IMR-90 (cell line): ENCODE results near the gene PPP2R5E. TPM values are rescaled to one million over a fixed set of nuclear protein-coding genes. Genes with fewer than 3 reads are reported as not detected.
A peak's percentile ranks its signal among the peaks of the same experiment; 100 is the strongest.

ENCODE experiments used
- ATAC-seq: fragments of 200-7000 bp; cut with Tn5 transposase; 2 replicates; pipeline ENCODE4 v1.9.1; 2020; ENCODE audit warnings: low read depth, mild to moderate bottlenecking, moderate library complexity
- Bru-seq: library from RNA; stranded (reverse); fragments of 400-500 nt; gene quantifications from one replicate; lab custom pipeline; 2021; lab: Mats Ljungman, UMichigan
- BruChase-seq, 2 experiments: library from RNA; stranded (reverse); fragments of 400-500 nt; gene quantifications; one replicate each; lab custom pipeline; 2021; lab: Mats Ljungman, UMichigan
- BruUV-seq: library from RNA; stranded (reverse); fragments of 400-500 nt; replicated peaks from 2 replicates; lab custom pipeline; 2021; lab: Mats Ljungman, UMichigan
- CTCF ChIA-PET: fragments of 300-600 bp; formaldehyde crosslinking; extraction: SDS; loops from one replicate; lab custom pipeline; 2021; ENCODE audit warnings: antibody characterized with exemption; lab: Yijun Ruan, JAX
- POLR2A ChIA-PET: fragments of 300-600 bp; sonication (Branson Sonifier 250); formaldehyde crosslinking; loops from one replicate; lab custom pipeline; 2022; ENCODE audit warnings: antibody characterized with exemption; ENCODE audit not compliant: unreplicated experiment; lab: Charles Lee
- DNase-seq: peaks from one replicate; pipeline ENCODE4 v3.0.0; 2013
- H2AFZ ChIP-seq: replicated peaks from 2 replicates; pipeline ENCODE3; 2013; ENCODE audit warnings: low read length, mild to moderate bottlenecking; ENCODE audit not compliant: poor library complexity
- H2AK5ac ChIP-seq: 2 replicates; pipeline ENCODE4 v1.6.1; 2013; ENCODE audit warnings: low read depth, low read length, inconsistent platforms
- H2AK9ac ChIP-seq: replicated peaks from 2 replicates; pipeline ENCODE3; 2013; ENCODE audit warnings: mild to moderate bottlenecking, low read depth, low read length, moderate library complexity; ENCODE audit not compliant: poor library complexity
- H2BK120ac ChIP-seq: 2 replicates; pipeline ENCODE4 v1.6.1; 2013; ENCODE audit warnings: low read depth, low read length, inconsistent platforms
- H2BK15ac ChIP-seq: 3 replicates; pipeline ENCODE4 v1.6.1; 2013; ENCODE audit warnings: low read depth, low read length, inconsistent platforms
- H2BK20ac ChIP-seq: 2 replicates; pipeline ENCODE4 v1.6.1; 2013; ENCODE audit warnings: low read depth, mild to moderate bottlenecking, inconsistent platforms, low read length, moderate library complexity
- H2BK5ac ChIP-seq: 2 replicates; pipeline ENCODE4 v1.6.1; 2013; ENCODE audit warnings: mild to moderate bottlenecking, low read depth, low read length, inconsistent platforms; ENCODE audit not compliant: poor library complexity, severe bottlenecking
- H3K14ac ChIP-seq: replicated peaks from 2 replicates; pipeline ENCODE4 v1.6.1; 2013; ENCODE audit warnings: low read depth, low read length, inconsistent platforms
- H3K18ac ChIP-seq: 2 replicates; pipeline ENCODE4 v1.6.1; 2013; ENCODE audit warnings: low read depth, low read length, control low read depth
- H3K23ac ChIP-seq: 2 replicates; pipeline ENCODE4 v1.6.1; 2013; ENCODE audit warnings: low read depth, low read length, inconsistent platforms
- H3K27ac ChIP-seq: 2 replicates; pipeline ENCODE4 v1.5.1; 2013; ENCODE audit warnings: mild to moderate bottlenecking, control low read depth, low read length; ENCODE audit not compliant: insufficient read depth
- H3K27me3 ChIP-seq: 2 replicates; pipeline ENCODE4 v1.6.1; 2013; ENCODE audit warnings: low read length; ENCODE audit not compliant: control insufficient read depth, insufficient read depth
- H3K36me3 ChIP-seq: 2 replicates; pipeline ENCODE4 v1.6.1; 2013; ENCODE audit warnings: low read length, mixed read lengths; ENCODE audit not compliant: control insufficient read depth, insufficient read depth
- H3K4ac ChIP-seq: 2 replicates; pipeline ENCODE4 v1.6.1; 2013; ENCODE audit warnings: low read depth, low read length, inconsistent platforms
- H3K4me1 ChIP-seq: 2 replicates; pipeline ENCODE4 v1.6.1; 2013; ENCODE audit warnings: low read length, mixed read lengths; ENCODE audit not compliant: control insufficient read depth, insufficient read depth
- H3K4me2 ChIP-seq: 2 replicates; pipeline ENCODE4 v1.6.1; 2013; ENCODE audit warnings: low read depth, mild to moderate bottlenecking, control low read depth, low read length, moderate library complexity
- H3K4me3 ChIP-seq: 2 replicates; pipeline ENCODE4 v1.5.1; 2013; ENCODE audit warnings: low read depth, mild to moderate bottlenecking, control low read depth, low read length, moderate library complexity; ENCODE audit not compliant: insufficient read depth
- H3K56ac ChIP-seq: 2 replicates; pipeline ENCODE4 v1.6.1; 2013; ENCODE audit warnings: low read length, inconsistent platforms; ENCODE audit not compliant: insufficient read depth; ENCODE audit errors: extremely low read depth
- H3K79me1 ChIP-seq, 2 experiments: 2 replicates each; pipeline ENCODE4 v1.6.1; 2013; ENCODE audit warnings: low read length in 2 of 2, inconsistent platforms in 1 of 2, low read depth in 1 of 2
- H3K9ac ChIP-seq: 2 replicates; pipeline ENCODE4 v1.6.1; 2013; ENCODE audit warnings: low read depth, low read length, control low read depth
- H3K9me1 ChIP-seq: 2 replicates; pipeline ENCODE4 v1.6.1; 2013; ENCODE audit warnings: low read length, inconsistent platforms; ENCODE audit not compliant: insufficient read depth
- H3K9me3 ChIP-seq: 2 replicates; pipeline ENCODE4 v1.6.1; 2013; ENCODE audit warnings: low read length; ENCODE audit not compliant: control insufficient read depth, insufficient read depth
- H4K20me1 ChIP-seq: 2 replicates; pipeline ENCODE4 v1.6.1; 2013; ENCODE audit warnings: low read length, inconsistent platforms; ENCODE audit not compliant: insufficient read depth
- H4K5ac ChIP-seq: 2 replicates; pipeline ENCODE4 v1.6.1; 2013; ENCODE audit warnings: mild to moderate bottlenecking, low read depth, low read length, control low read depth
- H4K8ac ChIP-seq, 2 experiments: 2 replicates each; pipeline ENCODE4 v1.6.1; 2013; ENCODE audit warnings: low read depth in 2 of 2, low read length in 2 of 2, control low read depth in 1 of 2, inconsistent platforms in 1 of 2
- H4K91ac ChIP-seq: 2 replicates; pipeline ENCODE4 v1.6.1; 2013; ENCODE audit warnings: low read depth, low read length, inconsistent platforms; ENCODE audit not compliant: insufficient read depth
- ELK1 ChIP-seq: fragments of 150-350 bp; IDR thresholded peaks from 2 replicates; pipeline ENCODE4 v1.6.1; 2016; ENCODE audit warnings: low read depth, mild to moderate bottlenecking, low read length, moderate library complexity, borderline replicate concordance
- FOS ChIP-seq: fragments of 150-350 bp; IDR thresholded peaks from 2 replicates; pipeline ENCODE4 v1.6.1; 2016; ENCODE audit warnings: low read depth, low read length
- MAZ ChIP-seq: IDR thresholded peaks from 2 replicates; pipeline ENCODE4 v1.6.1; 2012; ENCODE audit warnings: low read depth, mild to moderate bottlenecking, low read length, improper control_type of control experiment, moderate library complexity, borderline replicate concordance
- POLR2A ChIP-seq: IDR thresholded peaks from 2 replicates; pipeline ENCODE4 v1.6.1; 2012; ENCODE audit warnings: mild to moderate bottlenecking, low read depth, low read length
- RAD21 ChIP-seq: IDR thresholded peaks from 2 replicates; pipeline ENCODE4 v1.6.1; 2012; ENCODE audit warnings: low read length, improper control_type of control experiment
- USF2 ChIP-seq: fragments of 150-350 bp; IDR thresholded peaks from 2 replicates; pipeline ENCODE4 v1.6.1; 2017; ENCODE audit warnings: mild to moderate bottlenecking, antibody characterized with exemption, low read length, low read depth
- WGBS, 2 experiments: methylation state at CpG; one replicate each; pipeline versions ENCODE4 v1.1.5 to v1.1.7; 2013; ENCODE audit warnings: missing lambda C conversion rate in 2 of 2; ENCODE audit not compliant: insufficient read length in 1 of 2; ENCODE audit errors: extremely low coverage in 2 of 2; 5-methylcytosine and 5-hydroxymethylcytosine counted together
- dilution Hi-C: fragments of 300-500 bp; cut with HindIII; formaldehyde crosslinking; loops from one replicate; pipeline ENCODE4 v1.14.3; 2018; ENCODE audit warnings: low sequenced_read_pairs; ENCODE audit not compliant: unreplicated experiment
- in situ Hi-C: fragments of 300-500 bp; cut with MboI; formaldehyde crosslinking; loops from 3 replicates; pipeline ENCODE4 v1.14.3; 2019; ENCODE audit warnings: low sequenced_read_pairs, inconsistent platforms, mixed read lengths
- intact Hi-C: fragments of 100-400 bp; cut with micrococcal nuclease; formaldehyde crosslinking; loops from 2 replicates; pipeline ENCODE4 v1.10.0; 2022
- long read RNA-seq: library from polyadenylated mRNA; unstranded; transcript quantifications from one replicate; pipeline ENCODE4 v2.0.0, GENCODE V29; 2021; ENCODE audit not compliant: unreplicated experiment
- polyA plus RNA-seq, 3 experiments: library from polyadenylated mRNA; depleted of rRNA; stranded (reverse); fragments of >200 nt; gene quantifications; 2 replicates each; pipeline ENCODE4 v1.2.3, GENCODE V29; 2012; ENCODE audit warnings: low replicate concordance in 1 of 3
- total RNA-seq: library from RNA; depleted of rRNA; stranded (reverse); fragments of >200 nt; gene quantifications from 2 replicates; pipeline ENCODE4 v1.2.3, GENCODE V29; 2012; rRNA removed

The PPP2R5E gene
- total RNA-seq (12.2 and 21.1 TPM in 2 replicates), polyA plus RNA-seq (2012; rRNA removed) (6.5 and 9.7 TPM in 2 replicates), Bru-seq, nascent RNA (percentile 88 among the genes with signal in this experiment), BruChase-seq, experiment 1, labeled RNA remaining after a 6-hour chase (percentile 86 among the genes with signal in this experiment), BruChase-seq, experiment 2, labeled RNA remaining after a 2-hour chase (percentile 82 among the genes with signal in this experiment)
- polyA plus RNA-seq (2012; cell fraction: cytosol; rRNA removed): 4.6 and 5.1 TPM in 2 replicates
- 6.4 and 8.1 TPM in 2 replicates for polyA plus RNA-seq (2012; cell fraction: nucleus; rRNA removed; ENCODE audit: low replicate concordance)
- long read RNA-seq, full-length matches to known transcripts: 81 of 126 reads
- long read RNA-seq, partial matches to known transcripts: 13 of 126 reads
- long read RNA-seq, other reads (novel, unspliced or antisense): 32 of 126 reads

GRCh38 chr14:63543000-63543825 is at the start of gene PPP2R5E:
TSS of gene PPP2R5E (minus strand) at chr14:63543377. CDS start at chr14:63539685, 3,692 bp downstream.
- 0% methylated on average over 18 of the region's 78 CpGs; no CpG with 5 or more reads in 1 of the 2 experiments for WGBS, 2 experiments
- H3K27ac ChIP-seq: peak within 1 kb of the TSS; percentile 80
- peak within 1 kb of the TSS; percentile 35; the same call in 1 of the 2 replicates for H2BK120ac ChIP-seq
- ChIA-PET CTCF (interaction anchor here (0.9 to 1.5 kb wide), 2 partner anchors 154 to 160 kb away, joined by 3 to 5 read pairs; no protein-coding TSS in a partner anchor), POLR2A (interaction anchor here (0.5 to 1.5 kb wide), 4 partner anchors 26 to 892 kb away, joined by 3 to 9 read pairs (median 4); no protein-coding TSS in a partner anchor)
- peak within 1 kb of the TSS; percentile 95 for H2AFZ ChIP-seq
- H2AK5ac ChIP-seq: peak within 1 kb of the TSS; percentile 7; the same call in 1 of the 2 replicates
- DNase-seq (peak; percentile 99), ATAC-seq (peak; percentile 97)
- BruUV-seq: TSS peak; percentile 80
- peaks cover 15% of the 10 kb centered on the region for H4K20me1 ChIP-seq
- peak within 1 kb of the TSS; percentile 86 for H3K14ac ChIP-seq
- no peak for TF ChIP-seq ELK1
- peak; percentile 45; the same call in 1 of the 2 replicates for TF ChIP-seq MAZ
- TF ChIP-seq USF2: no peak
- peak; percentile 38; the same call in 1 of the 2 replicates for TF ChIP-seq FOS
- TF ChIP-seq POLR2A: peak; percentile 84
- 0 out of 2 replicates have a peak, but pooled peaks have one; percentile 14 for TF ChIP-seq RAD21
- H3K36me3 ChIP-seq: peaks cover 4% of the 10 kb centered on the region
- H3K27me3 ChIP-seq: no peaks in the 10 kb centered on the region
- peak within 1 kb of the TSS; percentile 49 to 94 for H4K8ac ChIP-seq
- peak within 1 kb of the TSS; percentile 10; the same call in 1 of the 2 replicates for H3K18ac ChIP-seq
- H3K4me1 ChIP-seq: no peaks in the 10 kb centered on the region
- H2AK9ac ChIP-seq: peak within 1 kb of the TSS; percentile 94
- peak within 1 kb of the TSS; percentile 41 for H4K5ac ChIP-seq
- in situ Hi-C loops: no loop called here
- dilution Hi-C loops: no loop called here
- H3K4me2 ChIP-seq: peak within 1 kb of the TSS; percentile 97
- peak within 1 kb of the TSS; percentile 73 for H3K56ac ChIP-seq
- H3K4ac ChIP-seq: peak within 1 kb of the TSS; percentile 77
- intact Hi-C loops: loop anchor here (1.0 to 10.0 kb wide), 6 partner anchors 71 to 1378 kb away; partner anchors contain the start of gene SGPP1
- H2BK20ac ChIP-seq: no peak within 1 kb of the TSS
- peak within 1 kb of the TSS; percentile 72 for H3K4me3 ChIP-seq
- H3K9ac ChIP-seq: peak within 1 kb of the TSS; percentile 81
- H3K79me1 ChIP-seq: peaks cover 0 to 24% of the 10 kb centered on the region in 2 experiments; a peak in 2 of 4 replicates
- peak within 1 kb of the TSS; percentile 61 for H2BK5ac ChIP-seq
- no peaks in the 10 kb centered on the region for H3K9me3 ChIP-seq
- no peak within 1 kb of the TSS for H2BK15ac ChIP-seq
- no peaks in the 10 kb centered on the region for H3K9me1 ChIP-seq
- peak within 1 kb of the TSS; percentile 72 for H4K91ac ChIP-seq
- peak within 1 kb of the TSS; percentile 74; the same call in 1 of the 2 replicates for H3K23ac ChIP-seq
